Bronchial epithelial cell (primary cell): ENCODE measurements around the gene SELENON. TPM values are rescaled to one million over a fixed set of nuclear protein-coding genes. Genes with fewer than 3 reads are reported as not detected.

Experiments used
- DNase-seq: peaks from one replicate; pipeline ENCODE4 v3.0.0-alpha.2; 2010; ENCODE audit warnings: low read depth
- FAIRE-seq: peaks from 2 replicates; lab custom pipeline; 2011; peaks lifted over from hg19 to GRCh38; lab: Jason Lieb, UNC
- H3K27me3 ChIP-seq: 2 replicates; pipeline ENCODE4 v1.5.1; 2011; ENCODE audit warnings: low read length; ENCODE audit not compliant: control insufficient read depth, insufficient read depth
- H3K36me3 ChIP-seq: 2 replicates; pipeline ENCODE4 v1.5.1; 2011; ENCODE audit warnings: low read length; ENCODE audit not compliant: control insufficient read depth, insufficient read depth
- H3K4me3 ChIP-seq: 2 replicates; pipeline ENCODE4 v1.5.1; 2011; ENCODE audit warnings: mild to moderate bottlenecking, low read depth, low read length, control low read depth
- CTCF ChIP-seq: IDR thresholded peaks from 2 replicates; pipeline ENCODE4 v1.5.1; 2011; ENCODE audit warnings: mild to moderate bottlenecking, moderate library complexity, low read length, control low read depth, inconsistent platforms; ENCODE audit not compliant: insufficient read depth, severe bottlenecking
- total RNA-seq: library from RNA; depleted of rRNA; stranded (reverse); fragments of >200 nt; gene quantifications from 2 replicates; pipeline ENCODE4 v1.2.1, GENCODE V29; 2014

The SELENON gene
- total RNA-seq, 1 donor from 2014 or later: 3.4 TPM

GRCh38 chr1:25760871-25761270 lies 39.1 kb upstream of the SELENON start:
- no peaks in the 10 kb centered on the region for H3K36me3 ChIP-seq
- FAIRE-seq: no peak
- peaks cover 2% of the 10 kb centered on the region for H3K27me3 ChIP-seq
- no peak for DNase-seq
- H3K4me3 ChIP-seq: no peak overlapping the region
- TF ChIP-seq CTCF: no peak

- H3K4me3 ChIP-seq: no peak overlapping the region
- DNase-seq (no peak), FAIRE-seq (no peak)
- H3K27me3 ChIP-seq: no peaks in the 10 kb centered on the region
- no peak for TF ChIP-seq CTCF
- no peaks in the 10 kb centered on the region for H3K36me3 ChIP-seq
Observed at GRCh38 chr1:25763493-25763892, 36.5 kb upstream of the SELENON start.

GRCh38 chr1:25765136-25765922 lies 34.7 kb upstream of the SELENON start:
- FAIRE-seq: no peak
- DNase-seq: no peak
- Histone ChIP-seq H3K27me3 (no peaks in the 10 kb centered on the region), H3K36me3 (no peaks in the 10 kb centered on the region), H3K4me3 (no peak overlapping the region)
- TF ChIP-seq CTCF: no peak

GRCh38 chr1:25765923-25766589 lies 33.9 kb upstream of the SELENON start:
- Histone ChIP-seq H3K27me3 (no peaks in the 10 kb centered on the region), H3K36me3 (no peaks in the 10 kb centered on the region), H3K4me3 (no peak overlapping the region)
- DNase-seq (no peak), FAIRE-seq (no peak)
- no peak for TF ChIP-seq CTCF

- no peak for TF ChIP-seq CTCF
- DNase-seq: no peak
- Histone ChIP-seq H3K4me3 (no peak overlapping the region), H3K27me3 (no peaks in the 10 kb centered on the region), H3K36me3 (no peaks in the 10 kb centered on the region)
- FAIRE-seq: no peak
Observed at GRCh38 chr1:25766721-25767436, 33.1 kb upstream of the SELENON start.
